Bronchial epithelial cell (primary cell): ENCODE measurements around the gene ABHD12. TPM values are rescaled to one million over a fixed set of nuclear protein-coding genes. Genes with fewer than 3 reads are reported as not detected.

Experiments used
- DNase-seq: peaks from one replicate; pipeline ENCODE4 v3.0.0-alpha.2; 2010; ENCODE audit warnings: low read depth
- FAIRE-seq: peaks from 2 replicates; lab custom pipeline; 2011; peaks lifted over from hg19 to GRCh38; lab: Jason Lieb, UNC
- H3K27me3 ChIP-seq: 2 replicates; pipeline ENCODE4 v1.5.1; 2011; ENCODE audit warnings: low read length; ENCODE audit not compliant: control insufficient read depth, insufficient read depth
- H3K36me3 ChIP-seq: 2 replicates; pipeline ENCODE4 v1.5.1; 2011; ENCODE audit warnings: low read length; ENCODE audit not compliant: control insufficient read depth, insufficient read depth
- H3K4me3 ChIP-seq: 2 replicates; pipeline ENCODE4 v1.5.1; 2011; ENCODE audit warnings: mild to moderate bottlenecking, low read depth, low read length, control low read depth
- CTCF ChIP-seq: IDR thresholded peaks from 2 replicates; pipeline ENCODE4 v1.5.1; 2011; ENCODE audit warnings: mild to moderate bottlenecking, moderate library complexity, low read length, control low read depth, inconsistent platforms; ENCODE audit not compliant: insufficient read depth, severe bottlenecking
- total RNA-seq: library from RNA; depleted of rRNA; stranded (reverse); fragments of >200 nt; gene quantifications from 2 replicates; pipeline ENCODE4 v1.2.1, GENCODE V29; 2014

Gene ABHD12
- total RNA-seq, 1 donor from 2014 or later: 21.6 TPM

GRCh38 chr20:25285856-25286798 lies 104.5 kb downstream of the ABHD12 start:
- peaks cover 76% of the 10 kb centered on the region for H3K36me3 ChIP-seq
- TF ChIP-seq CTCF: no peak
- DNase-seq (no peak), FAIRE-seq (peak; percentile 95)
- no peak overlapping the region for H3K4me3 ChIP-seq
- no peaks in the 10 kb centered on the region for H3K27me3 ChIP-seq

GRCh38 chr20:25285091-25285647 lies 105.5 kb downstream of the ABHD12 start:
- FAIRE-seq (no peak), DNase-seq (no peak)
- peaks cover 74% of the 10 kb centered on the region for H3K36me3 ChIP-seq
- no peak overlapping the region for H3K4me3 ChIP-seq
- TF ChIP-seq CTCF: no peak
- no peaks in the 10 kb centered on the region for H3K27me3 ChIP-seq

- TF ChIP-seq CTCF: no peak
- no peak for DNase-seq
- no peaks in the 10 kb centered on the region for H3K27me3 ChIP-seq
- peaks cover 80% of the 10 kb centered on the region for H3K36me3 ChIP-seq
- FAIRE-seq: no peak
- no peak overlapping the region for H3K4me3 ChIP-seq
These were observed 106.5 kb downstream of the ABHD12 start for GRCh38 chr20:25284131-25284601.

GRCh38 chr20:25283221-25283951 lies 107.2 kb downstream of the ABHD12 start:
- no peak for FAIRE-seq
- H3K27me3 ChIP-seq: no peaks in the 10 kb centered on the region
- no peak for DNase-seq
- H3K36me3 ChIP-seq: peaks cover 81% of the 10 kb centered on the region
- no peak overlapping the region for H3K4me3 ChIP-seq
- TF ChIP-seq CTCF: no peak

- no peak for FAIRE-seq
- Histone ChIP-seq H3K36me3 (peaks cover 82% of the 10 kb centered on the region), H3K27me3 (no peaks in the 10 kb centered on the region), H3K4me3 (no peak overlapping the region)
- DNase-seq: no peak
- TF ChIP-seq CTCF: no peak
These were observed 107.8 kb downstream of the ABHD12 start for GRCh38 chr20:25282796-25283195.
